Right lobe of liver (tissue), 4 donors: ENCODE results near the gene FAM169A.

Experiments used
- POLR2A ChIP-seq: fragments of 450-650 bp; IDR thresholded peaks from one replicate; pipeline ENCODE4 v1.6.1; 2017; ENCODE audit warnings: antibody characterized with exemption, mild to moderate bottlenecking
- TF ChIP-seq, protein P1 (sequence below), 4 donors: fragments of 200-600 bp in 3 of 4; fragments of 450-650 bp in 1 of 4; IDR thresholded peaks; one replicate each; pipeline versions ENCODE4 v1.5.1 to v1.8.0; 2016 to 2022; ENCODE audit warnings: antibody characterized with exemption in 4 of 4, mild to moderate bottlenecking in 2 of 4
- donor health status: DM: no; HTN: no; CAD: no.
- donor health status: DM: no; HTN: no; CAD: no.
- donor health status: DM: no; HTN: yes; CAD: no.

DNA sequence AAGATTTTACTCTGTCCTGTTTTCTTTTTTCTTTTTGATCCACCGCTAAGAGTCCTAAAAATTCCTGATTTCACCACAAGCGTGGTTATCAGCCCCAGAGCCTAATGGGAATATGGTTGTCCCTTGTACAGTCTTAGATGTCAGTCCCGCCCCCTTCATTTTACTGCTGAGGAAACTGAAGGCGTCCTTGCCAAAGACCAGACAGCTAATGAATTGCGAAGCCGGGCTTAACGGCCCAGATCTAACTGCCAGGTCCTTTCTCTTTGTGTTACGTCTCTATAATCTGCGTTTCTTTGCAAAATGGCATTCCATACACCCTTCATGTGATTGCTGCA is 98.6 kb downstream of the FAM169A start:
- TF ChIP-seq POLR2A: no peak
- TF ChIP-seq, protein P1, sequence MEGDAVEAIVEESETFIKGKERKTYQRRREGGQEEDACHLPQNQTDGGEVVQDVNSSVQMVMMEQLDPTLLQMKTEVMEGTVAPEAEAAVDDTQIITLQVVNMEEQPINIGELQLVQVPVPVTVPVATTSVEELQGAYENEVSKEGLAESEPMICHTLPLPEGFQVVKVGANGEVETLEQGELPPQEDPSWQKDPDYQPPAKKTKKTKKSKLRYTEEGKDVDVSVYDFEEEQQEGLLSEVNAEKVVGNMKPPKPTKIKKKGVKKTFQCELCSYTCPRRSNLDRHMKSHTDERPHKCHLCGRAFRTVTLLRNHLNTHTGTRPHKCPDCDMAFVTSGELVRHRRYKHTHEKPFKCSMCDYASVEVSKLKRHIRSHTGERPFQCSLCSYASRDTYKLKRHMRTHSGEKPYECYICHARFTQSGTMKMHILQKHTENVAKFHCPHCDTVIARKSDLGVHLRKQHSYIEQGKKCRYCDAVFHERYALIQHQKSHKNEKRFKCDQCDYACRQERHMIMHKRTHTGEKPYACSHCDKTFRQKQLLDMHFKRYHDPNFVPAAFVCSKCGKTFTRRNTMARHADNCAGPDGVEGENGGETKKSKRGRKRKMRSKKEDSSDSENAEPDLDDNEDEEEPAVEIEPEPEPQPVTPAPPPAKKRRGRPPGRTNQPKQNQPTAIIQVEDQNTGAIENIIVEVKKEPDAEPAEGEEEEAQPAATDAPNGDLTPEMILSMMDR (IDR thresholded peaks at IDR 0.05): no peak
